Activated CD4-positive, alpha-beta memory T cell treated with anti-CD3 and anti-CD28 coated beads, Interleukin-2, amount 10 ng/mL, durations not matched to agents 7 days and 5 days (primary cell): ENCODE results near the gene APC2. TPM values are rescaled to one million over a fixed set of nuclear protein-coding genes. Genes with fewer than 3 reads are reported as not detected.
A peak's percentile ranks its signal among the peaks of the same experiment; 100 is the strongest.

Experiments used
- CTCF ChIA-PET: fragments of 350-600 bp; sonication (Branson Sonifier 250); formaldehyde crosslinking; loops from one replicate; lab custom pipeline; 2021; ENCODE audit warnings: antibody characterized with exemption, inconsistent platforms; lab: Charles Lee
- POLR2A ChIA-PET: fragments of 350-600 bp; sonication (Branson Sonifier 250); formaldehyde crosslinking; loops from one replicate; lab custom pipeline; 2021; ENCODE audit warnings: antibody characterized with exemption; lab: Charles Lee
- DNase-seq: peaks from one replicate; pipeline ENCODE4 v3.0.0-alpha.2; 2020
- H3K27ac Mint-ChIP-seq: one replicate; pipeline ENCODE4 v1.8.0; 2021; ENCODE audit warnings: mild to moderate bottlenecking, mixed read lengths
- H3K27me3 Mint-ChIP-seq: one replicate; pipeline ENCODE4 v1.8.0; 2021; ENCODE audit warnings: mixed read lengths
- H3K36me3 Mint-ChIP-seq: one replicate; pipeline ENCODE4 v1.8.0; 2021; ENCODE audit warnings: low read depth, mixed read lengths
- H3K4me1 Mint-ChIP-seq: one replicate; pipeline ENCODE4 v1.8.0; 2021; ENCODE audit warnings: mixed read lengths
- H3K4me3 Mint-ChIP-seq: one replicate; pipeline ENCODE4 v1.8.0; 2021; ENCODE audit warnings: mild to moderate bottlenecking, mixed read lengths
- H3K9me3 Mint-ChIP-seq: one replicate; pipeline ENCODE4 v1.8.0; 2021; ENCODE audit warnings: mixed read lengths
- total RNA-seq, 2 experiments: library from RNA; stranded (reverse); gene quantifications; one replicate each; pipeline ENCODE4 v1.2.3, GENCODE V29; 2021

APC2 gene
- total RNA-seq, 2 experiments from 2014 or later: 0.03 TPM; not detected in 1

DNA sequence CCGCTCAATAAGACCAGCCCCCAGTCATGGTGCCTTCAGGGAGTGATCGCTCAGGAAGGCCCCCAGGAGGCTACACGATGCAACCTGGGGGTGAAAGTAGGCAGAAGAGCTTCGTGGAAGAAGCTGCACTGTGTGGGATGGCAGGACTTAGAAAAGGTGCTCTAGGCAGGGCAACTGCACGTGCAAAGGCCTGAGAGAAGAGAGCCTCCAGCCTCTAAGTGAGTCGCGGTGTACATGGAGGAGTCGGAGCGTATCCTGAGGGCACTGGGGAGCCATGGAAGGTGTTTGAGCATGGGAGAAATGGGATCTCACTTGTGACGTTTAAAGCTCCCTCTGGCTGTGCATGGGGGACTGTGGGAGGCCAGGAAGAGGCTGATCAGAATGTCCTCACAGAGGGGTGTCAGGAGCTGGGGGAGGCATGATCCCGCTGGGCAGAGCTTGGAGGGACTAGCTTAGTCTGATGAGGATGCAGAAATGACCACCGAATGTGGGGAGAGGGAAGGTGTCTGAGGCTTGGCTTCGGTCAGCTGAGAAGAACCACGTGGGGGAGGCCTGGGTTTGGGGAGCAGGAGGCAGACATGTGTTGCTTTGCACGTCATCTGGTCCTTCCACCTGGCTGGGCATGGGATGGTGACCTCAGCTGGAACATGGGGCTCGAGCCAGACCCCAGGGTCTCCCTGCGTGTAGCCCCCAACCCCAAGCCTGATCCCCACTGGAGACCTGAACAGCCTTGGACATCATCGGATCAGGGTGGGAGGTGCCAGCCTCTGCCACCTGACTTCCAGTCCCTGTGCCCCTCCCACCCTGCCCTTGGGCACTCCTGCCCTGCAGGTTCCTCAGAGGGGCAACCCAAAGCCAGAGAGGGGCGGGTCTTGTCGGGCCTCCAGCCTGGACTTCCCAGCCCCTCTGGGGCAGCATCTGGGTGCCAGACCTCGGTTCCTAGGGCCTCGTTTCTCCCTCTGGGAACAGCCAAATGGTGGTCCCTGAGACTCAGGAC, 1.1 kb downstream of the APC2 start:
- no peak overlapping the region for H3K4me3 Mint-ChIP-seq
- DNase-seq: no peak
- H3K9me3 Mint-ChIP-seq: no peaks in the 10 kb centered on the region
- H3K27ac Mint-ChIP-seq: no peak overlapping the region
- peaks cover 25% of the 10 kb centered on the region for H3K4me1 Mint-ChIP-seq
- ChIA-PET CTCF (interaction anchor here (0.6 kb wide), 1 partner anchor 876 kb away, joined by 3 read pairs; no protein-coding TSS in a partner anchor), POLR2A (interaction anchor here (1.0 to 1.4 kb wide), 2 partner anchors 17 to 38 kb away, joined by 3 read pairs; no protein-coding TSS in a partner anchor)
- no peaks in the 10 kb centered on the region for H3K36me3 Mint-ChIP-seq
- peaks cover 62% of the 10 kb centered on the region for H3K27me3 Mint-ChIP-seq

DNA sequence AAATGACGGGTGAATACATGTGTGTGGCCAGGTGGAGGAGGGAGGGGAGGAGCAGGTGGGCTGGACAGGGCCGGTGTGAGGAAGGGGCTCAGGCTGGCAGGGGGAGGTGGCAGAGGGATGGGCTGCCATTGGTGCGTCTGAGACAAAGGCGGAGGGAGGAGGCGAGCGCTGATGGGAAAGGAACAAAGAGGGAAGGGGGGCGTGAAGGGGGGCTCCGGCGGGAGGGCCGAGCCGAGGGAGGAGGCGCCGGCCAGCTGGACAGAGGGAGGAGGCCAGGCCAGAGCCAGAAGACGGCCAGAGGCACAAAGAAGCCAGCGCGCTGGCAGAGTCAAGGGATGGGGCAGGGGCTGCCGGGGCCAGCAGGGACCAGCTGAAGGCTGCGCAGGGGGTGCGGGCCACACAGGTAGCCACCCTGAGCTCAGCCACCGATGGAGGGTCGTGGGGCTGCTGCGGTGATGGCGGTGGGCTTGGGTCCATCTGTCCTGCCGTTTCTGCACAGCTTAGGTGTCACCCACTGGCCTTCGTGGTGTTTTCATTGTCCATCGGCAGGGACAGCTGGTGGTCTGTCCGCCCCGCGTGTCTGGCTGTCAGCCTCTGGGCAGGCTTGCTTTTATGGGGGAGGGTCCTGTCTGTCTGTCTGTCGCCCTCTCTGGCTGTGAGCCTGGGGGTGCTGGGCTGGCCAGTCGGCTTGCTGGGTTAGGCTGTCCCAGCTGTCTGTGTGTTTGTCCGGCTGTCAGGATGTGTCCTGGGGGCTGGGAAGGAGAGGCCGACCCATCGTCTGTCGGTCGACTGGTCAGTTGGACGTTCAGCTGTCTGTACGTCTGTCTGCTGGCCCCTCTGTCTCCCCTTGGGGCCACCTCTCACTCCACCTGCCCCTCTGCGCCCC, 2.2 kb downstream of the APC2 start:
- CTCF ChIA-PET: no interaction called here
- Mint-ChIP-seq H3K27ac (no peak overlapping the region), H3K36me3 (no peaks in the 10 kb centered on the region), H3K27me3 (peaks cover 60% of the 10 kb centered on the region), H3K4me3 (no peak overlapping the region), H3K9me3 (no peaks in the 10 kb centered on the region), H3K4me1 (peaks cover 25% of the 10 kb centered on the region)
- no peak for DNase-seq
- POLR2A ChIA-PET: no interaction called here

DNA sequence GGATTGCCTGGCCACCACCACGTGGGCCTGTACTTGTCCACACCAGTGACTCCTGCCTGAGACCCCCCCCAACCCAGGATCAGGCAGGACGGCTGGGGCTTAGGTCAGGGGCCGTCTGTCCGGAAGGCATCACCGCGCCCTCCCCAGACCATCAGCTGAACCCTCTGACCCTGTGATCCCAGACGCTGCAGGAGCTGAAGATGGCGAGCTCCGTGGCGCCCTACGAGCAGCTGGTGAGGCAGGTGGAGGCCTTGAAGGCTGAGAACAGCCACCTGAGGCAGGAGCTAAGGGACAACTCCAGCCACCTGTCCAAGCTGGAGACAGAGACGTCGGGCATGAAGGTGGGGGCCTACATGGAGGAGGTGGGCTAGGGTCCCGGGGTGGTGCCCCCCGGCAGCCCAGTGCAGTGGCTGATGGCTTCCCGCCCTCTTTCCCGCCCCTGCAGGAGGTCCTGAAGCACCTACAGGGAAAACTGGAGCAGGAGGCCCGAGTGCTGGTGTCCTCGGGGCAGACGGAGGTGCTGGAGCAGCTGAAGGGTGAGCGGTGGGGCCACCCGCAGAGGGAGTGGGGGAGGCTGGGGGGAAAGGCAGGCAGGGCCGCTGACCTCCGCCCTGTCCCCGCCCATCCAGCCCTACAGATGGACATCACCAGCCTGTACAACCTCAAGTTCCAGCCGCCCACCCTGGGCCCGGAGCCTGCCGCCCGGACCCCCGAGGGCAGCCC, 3.0 kb downstream of the APC2 start:
- ChIA-PET CTCF (no interaction called here), POLR2A (no interaction called here)
- Mint-ChIP-seq H3K27ac (no peak overlapping the region), H3K4me3 (no peak overlapping the region), H3K27me3 (peaks cover 58% of the 10 kb centered on the region), H3K4me1 (peaks cover 21% of the 10 kb centered on the region), H3K36me3 (no peaks in the 10 kb centered on the region), H3K9me3 (no peaks in the 10 kb centered on the region)
- DNase-seq: no peak

DNA sequence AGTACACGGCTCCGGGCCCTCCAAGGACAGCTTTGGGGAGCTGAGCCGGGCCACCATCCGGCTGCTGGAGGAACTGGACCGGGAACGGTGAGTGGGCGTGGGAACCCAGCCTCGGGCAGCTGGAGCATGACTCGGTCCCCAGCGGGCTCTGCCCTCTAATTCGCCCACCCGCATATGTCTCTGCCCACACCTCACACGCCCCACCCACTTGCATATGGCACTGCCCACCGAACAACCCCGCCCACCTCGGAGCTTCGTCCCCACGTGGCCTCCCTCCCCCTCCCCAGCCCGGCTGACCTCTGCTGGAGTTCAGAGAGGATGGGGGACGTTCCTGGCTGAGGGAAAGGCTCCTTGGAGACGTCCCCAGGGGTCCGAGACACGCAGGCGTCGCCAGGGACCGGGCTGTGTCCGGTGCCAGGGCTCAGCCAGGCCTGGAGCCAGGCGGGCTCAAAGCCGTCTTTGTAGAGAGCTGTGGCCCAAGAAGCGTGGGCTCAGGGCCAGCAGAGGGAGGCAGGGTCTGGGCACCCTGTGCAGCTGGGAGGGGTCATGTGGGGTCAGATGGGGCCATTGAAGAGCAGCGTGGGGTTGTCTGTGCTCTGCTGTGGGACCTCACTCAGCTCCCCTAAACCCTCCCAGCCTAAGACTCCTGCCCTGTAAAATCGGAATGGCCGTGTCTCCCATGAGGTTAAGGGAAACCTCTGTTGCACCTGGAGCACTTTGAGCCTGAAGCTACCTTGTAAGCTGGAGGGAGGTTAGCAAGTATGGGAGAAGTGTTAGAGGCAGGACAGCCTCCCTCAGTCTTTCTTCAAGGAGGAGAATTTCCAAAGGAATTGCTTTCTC, 3.8 kb downstream of the APC2 start:
- H3K9me3 Mint-ChIP-seq: no peaks in the 10 kb centered on the region
- ChIA-PET POLR2A (no interaction called here), CTCF (interaction anchor here (1.5 to 1.7 kb wide), 2 partner anchors 15 to 209 kb away, joined by 4 to 6 read pairs; no protein-coding TSS in a partner anchor)
- H3K36me3 Mint-ChIP-seq: no peaks in the 10 kb centered on the region
- no peak overlapping the region for H3K4me3 Mint-ChIP-seq
- H3K27ac Mint-ChIP-seq: no peak overlapping the region
- H3K27me3 Mint-ChIP-seq: peaks cover 59% of the 10 kb centered on the region
- no peak for DNase-seq
- peaks cover 21% of the 10 kb centered on the region for H3K4me1 Mint-ChIP-seq

DNA sequence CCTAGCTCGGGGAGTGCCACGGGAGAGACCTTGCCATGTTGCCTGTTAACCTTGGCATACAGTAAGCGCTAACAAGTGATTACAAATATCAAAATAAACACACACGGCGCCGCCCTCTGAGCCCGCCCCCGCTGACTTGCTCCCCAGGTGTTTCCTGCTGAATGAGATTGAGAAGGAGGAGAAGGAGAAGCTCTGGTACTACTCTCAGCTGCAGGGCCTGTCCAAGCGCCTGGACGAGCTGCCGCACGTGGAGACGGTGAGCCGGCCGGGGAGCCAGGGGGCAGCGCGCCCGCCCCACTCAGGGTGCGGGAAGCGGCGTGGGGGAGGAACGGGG, 5.0 kb downstream of the APC2 start:
- CTCF ChIA-PET: interaction anchor here (1.4 to 1.7 kb wide), 3 partner anchors 9 to 210 kb away, joined by 4 to 6 read pairs (median 4); no protein-coding TSS in a partner anchor
- H3K27ac Mint-ChIP-seq: no peak overlapping the region
- H3K4me3 Mint-ChIP-seq: no peak overlapping the region
- peaks cover 59% of the 10 kb centered on the region for H3K27me3 Mint-ChIP-seq
- no peaks in the 10 kb centered on the region for H3K36me3 Mint-ChIP-seq
- peaks cover 17% of the 10 kb centered on the region for H3K4me1 Mint-ChIP-seq
- POLR2A ChIA-PET: interaction anchor here (0.6 to 1.6 kb wide), 3 partner anchors 11 to 18 kb away, joined by 3 to 7 read pairs (median 5); no protein-coding TSS in a partner anchor
- no peak for DNase-seq
- H3K9me3 Mint-ChIP-seq: no peaks in the 10 kb centered on the region

DNA sequence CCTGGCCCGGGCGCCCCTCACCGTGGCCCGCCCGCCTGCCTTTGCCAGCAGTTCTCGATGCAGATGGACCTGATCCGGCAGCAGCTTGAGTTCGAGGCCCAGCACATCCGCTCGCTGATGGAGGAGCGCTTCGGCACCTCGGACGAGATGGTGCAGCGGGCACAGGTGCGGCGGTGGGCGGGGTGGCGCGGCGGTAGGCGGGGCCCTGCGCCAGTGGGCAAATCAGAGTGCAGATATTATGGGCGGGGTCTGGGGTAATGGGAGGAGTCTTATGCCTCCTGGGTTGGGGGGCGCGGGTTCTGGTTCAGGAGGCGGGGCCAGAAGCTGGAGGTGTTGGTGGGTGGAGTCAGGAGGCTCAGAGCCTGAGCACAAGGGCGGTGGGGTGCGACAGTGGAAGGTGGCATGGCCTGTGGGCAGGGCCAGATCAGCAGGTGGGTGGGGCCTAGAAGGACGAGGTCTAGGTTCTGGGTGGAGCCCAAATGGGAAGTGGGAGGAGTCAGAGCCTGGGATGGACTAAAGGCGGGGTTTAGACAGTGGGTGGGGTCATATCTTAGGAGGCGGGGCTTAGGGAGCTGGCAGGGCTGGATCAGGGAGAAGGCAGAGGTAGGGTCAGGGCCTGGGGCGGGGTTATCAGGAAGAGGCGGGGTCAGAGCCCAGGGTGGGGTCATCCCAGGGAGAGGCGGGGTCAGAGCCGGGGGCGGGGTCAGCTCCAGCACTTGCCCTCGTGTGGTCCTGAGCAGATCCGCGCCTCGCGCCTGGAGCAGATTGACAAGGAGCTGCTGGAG, 5.6 kb downstream of the APC2 start:
- POLR2A ChIA-PET: interaction anchor here (0.6 to 1.6 kb wide), 4 partner anchors 10 to 18 kb away, joined by 3 to 7 read pairs (median 4); no protein-coding TSS in a partner anchor
- Mint-ChIP-seq H3K9me3 (no peaks in the 10 kb centered on the region), H3K4me3 (no peak overlapping the region), H3K27me3 (peaks cover 55% of the 10 kb centered on the region), H3K4me1 (peaks cover 14% of the 10 kb centered on the region), H3K36me3 (no peaks in the 10 kb centered on the region), H3K27ac (no peak overlapping the region)
- peak; percentile 72 for DNase-seq
- CTCF ChIA-PET: interaction anchor here (1.4 to 1.7 kb wide), 3 partner anchors 10 to 211 kb away, joined by 4 to 6 read pairs (median 4); no protein-coding TSS in a partner anchor

DNA sequence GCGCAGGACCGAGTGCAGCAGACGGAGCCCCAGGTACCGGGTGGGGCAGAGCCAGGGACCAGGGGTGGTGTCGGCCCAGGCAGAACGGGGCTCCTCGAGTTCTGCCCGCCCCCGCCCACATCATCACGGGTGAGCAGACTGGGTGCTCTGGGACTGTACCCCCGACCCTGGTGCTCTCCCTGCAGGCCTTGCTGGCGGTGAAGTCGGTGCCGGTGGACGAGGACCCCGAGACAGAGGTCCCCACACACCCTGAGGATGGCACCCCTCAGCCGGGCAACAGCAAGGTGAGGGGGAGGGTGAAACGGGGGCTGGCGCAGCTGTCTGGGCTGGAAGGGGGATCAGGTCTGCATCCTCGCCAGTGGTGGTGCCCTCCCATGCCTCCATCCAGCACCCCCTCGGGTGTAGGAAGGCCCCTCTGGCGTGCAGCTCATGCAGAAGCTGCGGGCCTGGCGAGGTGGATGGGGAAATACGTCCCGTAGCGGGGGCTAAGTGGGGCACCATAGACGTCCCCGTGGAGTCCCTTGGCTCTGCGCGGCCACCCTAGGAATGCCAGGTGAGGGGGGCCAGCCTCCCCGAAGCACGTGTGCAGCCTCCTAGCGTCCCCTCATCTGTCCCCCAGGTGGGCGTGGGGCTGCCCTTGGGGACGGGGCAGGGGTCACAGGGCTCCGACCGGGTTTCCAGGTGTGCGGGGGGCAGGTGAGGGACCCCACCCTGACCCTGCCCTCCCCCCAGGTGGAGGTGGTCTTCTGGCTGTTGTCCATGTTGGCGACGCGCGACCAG, 6.4 kb downstream of the APC2 start:
- POLR2A ChIA-PET: interaction anchor here (1.2 to 1.6 kb wide), 3 partner anchors 10 to 15 kb away, joined by 4 to 7 read pairs (median 5); no protein-coding TSS in a partner anchor

DNA sequence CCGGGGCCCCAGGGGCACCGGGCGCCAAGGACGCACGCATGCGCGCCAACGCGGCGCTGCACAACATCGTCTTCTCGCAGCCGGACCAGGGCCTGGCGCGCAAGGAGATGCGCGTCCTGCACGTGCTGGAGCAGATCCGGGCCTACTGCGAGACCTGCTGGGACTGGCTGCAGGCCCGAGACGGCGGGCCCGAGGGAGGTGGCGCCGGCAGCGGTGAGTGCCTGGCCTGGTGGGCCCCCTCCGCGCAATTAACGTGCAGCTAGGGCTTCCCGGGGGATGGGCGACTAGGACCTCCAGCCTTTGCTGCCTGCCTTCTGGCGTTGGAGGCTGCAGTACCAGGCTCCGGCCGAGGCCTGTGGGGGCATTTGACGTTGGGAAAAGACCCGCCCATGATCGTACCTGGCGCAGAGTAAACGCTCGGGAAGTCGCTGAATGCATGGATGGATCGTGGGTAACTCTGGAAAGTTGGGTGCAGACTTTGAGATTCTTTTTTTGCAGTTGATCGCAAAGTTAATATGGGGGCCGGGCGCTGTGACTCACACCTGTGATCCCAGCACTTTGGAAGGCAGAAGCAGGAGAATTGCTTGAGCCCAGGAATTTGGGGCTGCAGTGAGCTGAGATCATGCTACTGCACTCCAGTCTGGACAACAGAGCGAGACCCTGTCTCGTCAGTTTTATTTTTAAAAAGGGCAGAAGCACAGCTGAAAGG, 7.3 kb downstream of the APC2 start:
- ChIA-PET CTCF (interaction anchor here (0.9 kb wide), 1 partner anchor 13 kb away, joined by 3 read pairs; no protein-coding TSS in a partner anchor), POLR2A (interaction anchor here (1.0 to 1.6 kb wide), 2 partner anchors 10 to 12 kb away, joined by 3 read pairs; no protein-coding TSS in a partner anchor)
- H3K27me3 Mint-ChIP-seq: peaks cover 41% of the 10 kb centered on the region
- no peak overlapping the region for H3K27ac Mint-ChIP-seq
- no peak overlapping the region for H3K4me3 Mint-ChIP-seq
- peaks cover 12% of the 10 kb centered on the region for H3K4me1 Mint-ChIP-seq
- no peak for DNase-seq
- H3K9me3 Mint-ChIP-seq: no peaks in the 10 kb centered on the region
- no peaks in the 10 kb centered on the region for H3K36me3 Mint-ChIP-seq

More for the DNA sequence above, 6.4 kb downstream of the APC2 start:
- CTCF ChIA-PET: interaction anchor here (1.4 kb wide), 1 partner anchor 11 kb away, joined by 4 read pairs; no protein-coding TSS in a partner anchor
- Mint-ChIP-seq H3K27me3 (peaks cover 47% of the 10 kb centered on the region), H3K27ac (no peak overlapping the region), H3K4me1 (peaks cover 12% of the 10 kb centered on the region), H3K4me3 (no peak overlapping the region), H3K9me3 (no peaks in the 10 kb centered on the region), H3K36me3 (no peaks in the 10 kb centered on the region)
- DNase-seq: no peak

DNA sequence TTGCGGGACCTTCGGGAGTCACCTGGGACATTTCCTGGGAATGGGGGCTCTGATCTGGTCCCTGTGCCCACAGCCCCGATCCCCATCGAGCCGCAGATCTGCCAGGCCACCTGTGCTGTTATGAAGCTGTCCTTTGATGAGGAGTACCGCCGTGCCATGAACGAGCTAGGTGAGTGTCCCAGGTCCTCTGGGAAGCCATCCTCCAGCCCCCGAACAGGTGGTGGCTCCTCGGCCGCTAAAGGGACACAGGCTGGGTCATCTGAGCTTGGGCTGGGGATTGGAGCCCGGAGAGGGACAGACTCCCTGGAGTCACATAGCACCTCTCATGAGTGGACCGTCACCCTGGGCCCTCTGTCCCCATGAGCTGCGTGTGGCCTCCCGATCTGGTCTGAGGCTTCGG, 8.0 kb downstream of the APC2 start:
- Mint-ChIP-seq H3K36me3 (no peaks in the 10 kb centered on the region), H3K9me3 (no peaks in the 10 kb centered on the region), H3K27ac (no peak overlapping the region), H3K27me3 (peaks cover 39% of the 10 kb centered on the region), H3K4me3 (no peak overlapping the region), H3K4me1 (peaks cover 12% of the 10 kb centered on the region)
- CTCF ChIA-PET: interaction anchor here (0.9 to 1.2 kb wide), 2 partner anchors 12 to 14 kb away, joined by 3 to 4 read pairs; no protein-coding TSS in a partner anchor
- no peak for DNase-seq
- POLR2A ChIA-PET: interaction anchor here (1.0 to 1.6 kb wide), 2 partner anchors 10 to 11 kb away, joined by 3 read pairs; no protein-coding TSS in a partner anchor

DNA sequence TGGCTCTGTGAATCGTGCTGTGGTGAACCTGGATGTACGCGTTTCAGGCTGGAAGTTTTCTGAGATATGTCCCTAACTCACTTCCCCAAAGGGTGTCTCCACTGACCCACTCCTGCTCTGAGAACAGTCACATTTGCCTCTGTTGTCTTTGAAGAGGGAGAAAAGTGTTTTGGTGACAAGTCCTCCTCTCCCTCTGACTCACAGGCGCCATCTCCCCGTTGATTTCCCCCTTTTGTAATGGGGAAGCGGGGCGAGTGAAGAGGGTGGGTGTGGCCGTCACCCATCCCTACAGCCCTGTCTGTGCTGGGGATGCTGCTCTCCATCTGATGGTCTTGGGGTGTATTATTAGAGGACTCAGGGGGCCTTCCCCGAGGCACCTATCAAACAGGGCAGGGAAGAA, 9.6 kb downstream of the APC2 start:
- Mint-ChIP-seq H3K36me3 (no peaks in the 10 kb centered on the region), H3K27ac (no peak overlapping the region), H3K27me3 (peaks cover 31% of the 10 kb centered on the region), H3K9me3 (no peaks in the 10 kb centered on the region), H3K4me1 (peaks cover 10% of the 10 kb centered on the region), H3K4me3 (no peak overlapping the region)
- CTCF ChIA-PET: no interaction called here
- DNase-seq: no peak
- POLR2A ChIA-PET: no interaction called here
